Kasumi-1 (cell line): ENCODE measurements around the gene SPPL2B.
A peak's percentile ranks its signal among the peaks of the same experiment; 100 is the strongest.

ENCODE experiments used
- DNase-seq, 2 experiments: peaks; one replicate each; lab custom pipeline; 2025; lab: John Stamatoyannopoulos, UW

SPPL2B gene

DNA sequence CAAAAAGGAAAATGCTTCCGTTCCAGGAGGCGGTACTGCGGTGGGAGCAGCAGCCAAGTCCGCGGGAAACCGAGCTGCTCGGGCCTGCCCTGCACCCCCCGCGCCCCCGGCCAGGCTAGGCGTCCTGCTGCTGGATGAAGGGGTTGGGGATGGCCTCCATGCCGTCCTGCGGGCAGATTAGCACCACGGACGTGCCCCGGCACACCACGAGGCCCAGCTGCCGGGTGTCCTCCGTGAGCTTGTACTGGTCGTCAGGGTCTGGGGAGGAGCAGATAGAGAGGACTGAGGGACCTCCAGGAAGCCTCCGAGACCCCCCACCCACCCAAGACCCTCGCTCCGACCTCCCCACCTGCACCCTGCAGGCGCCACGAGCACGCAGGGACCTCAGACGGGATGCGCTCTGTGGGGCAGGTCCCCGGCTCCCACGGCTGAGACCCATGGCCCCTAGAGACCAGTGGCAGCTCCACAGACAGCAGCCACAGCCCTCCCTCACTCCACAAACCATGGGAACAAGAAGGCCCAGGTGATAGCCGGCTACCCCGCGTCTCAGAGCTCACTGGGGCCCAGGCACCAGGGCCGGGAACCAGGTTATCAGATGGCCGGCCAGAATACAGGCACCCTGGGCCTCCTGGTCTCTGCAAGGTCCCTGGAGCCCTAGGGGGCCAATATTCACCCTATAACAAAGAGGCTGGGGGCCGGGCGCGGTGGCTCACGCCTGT, 6.8 kb upstream of the SPPL2B start:
- no peak for DNase-seq

- no peak for DNase-seq
These were observed 4.8 kb upstream of the SPPL2B start for GRCh38 chr19:2323707-2324106.

- no peak for DNase-seq
These were observed 4.1 kb upstream of the SPPL2B start for GRCh38 chr19:2324220-2324948.

DNA sequence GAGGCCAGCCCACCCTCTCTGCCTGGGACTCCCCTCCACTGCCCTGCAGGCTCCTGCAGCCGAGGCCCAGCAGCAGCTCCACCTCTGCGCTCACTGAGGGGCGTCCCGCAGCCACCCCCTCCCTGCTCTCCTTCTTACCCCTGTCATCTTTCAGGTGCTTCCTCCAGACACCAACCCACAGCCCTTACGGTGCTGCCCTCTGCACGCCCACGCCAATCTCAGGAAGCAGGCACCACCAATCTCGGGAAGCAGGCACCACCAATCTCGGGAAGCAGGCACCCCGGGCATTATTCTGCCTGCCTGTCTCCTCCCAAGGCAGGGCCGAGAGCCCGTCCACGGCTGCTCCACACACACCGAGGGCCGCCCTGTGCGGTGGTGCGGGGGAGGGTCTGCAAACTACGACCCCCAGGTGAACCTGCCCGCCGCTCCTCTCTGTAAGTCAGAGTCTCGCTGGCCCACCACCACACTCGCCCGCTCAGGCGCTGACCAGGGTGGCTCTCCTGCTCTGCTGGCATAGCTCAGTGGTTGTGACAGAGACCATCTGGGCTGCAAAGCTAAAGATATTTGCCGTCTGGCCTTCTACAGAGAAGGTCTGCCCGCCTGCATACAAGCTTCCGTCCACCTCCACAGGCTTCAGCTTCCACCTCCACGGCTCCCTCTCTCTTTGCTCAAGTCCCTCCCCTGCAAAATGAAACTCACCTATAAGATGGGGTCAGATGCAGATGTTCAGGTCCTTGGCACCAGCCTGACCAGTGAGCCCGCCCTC, 3.0 kb upstream of the SPPL2B start:
- no peak for DNase-seq

- no peak for DNase-seq
These were observed 1.7 kb upstream of the SPPL2B start for GRCh38 chr19:2326699-2327360.

DNA sequence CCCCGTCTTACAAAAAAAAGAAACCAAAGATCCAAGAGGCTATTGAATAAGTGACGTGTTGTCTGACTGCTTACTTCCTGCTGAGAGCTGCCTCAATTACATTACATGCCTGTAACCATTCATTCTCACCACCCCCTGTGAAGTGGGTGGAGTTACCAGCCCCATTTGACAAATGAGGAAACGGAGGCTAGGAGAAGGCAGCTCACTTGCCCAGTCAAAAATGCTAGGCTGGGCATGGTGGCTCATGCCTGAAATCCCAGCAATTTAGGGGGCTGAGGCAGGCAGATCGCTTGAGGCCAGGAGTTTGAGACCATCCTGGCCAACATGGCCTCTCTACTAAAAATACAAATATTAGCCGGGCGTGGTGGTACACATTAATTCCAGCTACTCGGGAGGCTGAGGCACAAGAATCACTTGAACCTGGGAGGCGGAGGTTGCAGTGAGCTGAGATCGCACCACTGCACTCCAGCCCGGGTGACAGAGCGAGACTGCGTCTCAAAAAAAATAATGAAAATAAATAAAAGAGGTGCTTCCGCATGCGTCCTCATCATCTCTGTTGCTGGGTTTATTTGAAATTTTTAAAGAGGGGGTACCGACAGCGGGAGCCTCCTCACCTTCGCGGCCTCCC, 597 bp upstream of the SPPL2B start:
- peak; percentile 48 to 66 for DNase-seq

GRCh38 chr19:2329149-2329478, 630 bp downstream of the SPPL2B start:
- no peak for DNase-seq

GRCh38 chr19:2329501-2329916, 1.0 kb downstream of the SPPL2B start:
- no peak for DNase-seq

GRCh38 chr19:2330255-2330631, 1.8 kb downstream of the SPPL2B start:
- no peak for DNase-seq

GRCh38 chr19:2330632-2331284, 2.3 kb downstream of the SPPL2B start:
- DNase-seq, result no peak

DNA sequence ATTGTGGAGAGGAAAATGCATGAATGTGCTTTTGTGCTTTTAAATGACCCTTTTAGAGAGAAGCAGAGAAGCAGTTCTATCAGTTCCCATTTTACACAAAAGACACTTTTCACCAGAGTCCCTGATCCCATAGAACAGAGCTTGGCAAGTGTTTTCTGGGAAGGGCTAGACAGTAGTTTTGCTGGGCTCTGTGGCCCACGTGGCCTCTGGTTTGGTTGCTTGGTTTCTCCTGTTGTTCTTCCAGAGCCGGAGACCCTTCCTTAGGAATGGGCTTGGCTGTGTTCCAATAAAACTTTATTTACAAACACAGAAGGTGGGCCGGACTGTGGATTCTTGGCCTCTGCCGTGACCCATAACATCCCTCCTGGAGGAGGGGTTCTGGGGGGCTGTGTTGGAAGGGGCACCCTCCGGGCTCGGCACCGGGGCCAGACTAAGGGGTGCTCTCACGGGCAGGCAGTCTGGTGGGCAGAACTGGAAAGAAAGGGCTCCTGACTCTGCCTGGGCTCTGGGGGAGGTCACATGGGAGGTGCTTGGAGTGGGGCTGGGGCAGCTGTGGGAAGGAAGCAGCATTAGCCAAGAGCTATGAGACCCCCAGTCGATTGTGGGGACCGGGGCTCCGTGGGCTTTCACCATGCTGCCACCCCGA, 3.2 kb downstream of the SPPL2B start:
- no peak for DNase-seq

GRCh38 chr19:2332341-2333026, 4.0 kb downstream of the SPPL2B start:
- no peak for DNase-seq

DNA sequence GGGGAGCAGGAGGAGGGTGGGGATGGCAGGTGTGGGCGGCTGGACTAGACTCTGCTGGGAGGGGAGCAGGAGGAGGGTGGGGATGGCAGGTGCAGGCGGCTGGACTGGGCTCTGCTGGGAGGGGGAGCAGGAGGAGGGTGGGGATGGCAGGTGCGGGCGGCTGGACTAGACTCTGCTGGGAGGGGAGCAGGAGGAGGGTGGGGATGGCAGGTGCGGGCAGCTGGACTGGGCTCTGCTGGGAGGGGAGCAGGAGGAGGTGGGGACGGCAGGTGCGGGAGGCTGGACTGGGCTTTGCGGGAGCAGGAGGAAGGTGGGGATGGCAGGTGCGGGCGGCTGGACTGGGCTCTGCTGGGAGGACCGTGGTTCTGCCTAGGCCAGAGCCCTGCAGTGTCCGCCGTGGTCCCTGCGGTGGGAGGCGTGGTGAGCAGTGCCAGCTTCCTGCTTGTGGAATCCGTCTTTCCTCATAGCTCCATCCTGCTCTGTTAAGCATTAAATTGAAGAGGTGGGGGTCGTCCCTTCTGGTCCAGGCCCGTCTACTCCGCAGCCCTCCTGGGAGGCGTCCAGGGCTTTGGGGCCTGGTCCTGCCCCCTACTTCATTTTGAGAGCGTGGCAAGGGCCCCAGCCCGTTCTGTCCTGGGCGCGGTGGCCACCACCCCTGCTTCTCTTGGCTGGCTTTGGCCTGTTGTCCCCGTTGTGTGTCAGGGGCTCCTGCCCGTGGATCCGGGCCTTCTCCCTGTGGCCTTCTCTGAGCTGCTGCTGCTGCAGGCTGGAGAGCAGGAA, 4.7 kb downstream of the SPPL2B start:
- no peak for DNase-seq

DNA sequence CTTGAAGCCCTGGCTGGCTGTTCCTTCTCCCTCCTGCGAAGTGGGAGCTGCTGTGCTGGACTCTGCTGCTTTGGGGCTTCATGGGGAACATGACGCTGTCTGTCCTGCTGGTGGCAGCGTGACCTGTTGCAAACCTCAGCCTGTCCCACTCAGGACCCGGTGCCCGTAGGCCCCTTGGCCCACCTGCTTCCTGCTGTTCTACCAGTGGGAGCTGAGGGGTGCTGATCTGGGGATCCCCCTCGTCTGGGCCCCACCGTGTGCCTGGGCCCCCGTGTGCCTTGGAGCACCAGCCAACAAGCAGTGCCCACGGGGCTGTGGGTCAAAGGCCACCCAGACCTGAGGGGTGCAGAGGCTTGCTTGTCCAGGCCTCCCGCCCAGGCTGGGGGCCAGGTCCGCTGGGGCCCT, 5.3 kb downstream of the SPPL2B start:
- DNase-seq, result peak in 1 of 2 experiments; percentile 23

- DNase-seq, result no peak
These were observed 5.9 kb downstream of the SPPL2B start for GRCh38 chr19:2334426-2334825.

DNA sequence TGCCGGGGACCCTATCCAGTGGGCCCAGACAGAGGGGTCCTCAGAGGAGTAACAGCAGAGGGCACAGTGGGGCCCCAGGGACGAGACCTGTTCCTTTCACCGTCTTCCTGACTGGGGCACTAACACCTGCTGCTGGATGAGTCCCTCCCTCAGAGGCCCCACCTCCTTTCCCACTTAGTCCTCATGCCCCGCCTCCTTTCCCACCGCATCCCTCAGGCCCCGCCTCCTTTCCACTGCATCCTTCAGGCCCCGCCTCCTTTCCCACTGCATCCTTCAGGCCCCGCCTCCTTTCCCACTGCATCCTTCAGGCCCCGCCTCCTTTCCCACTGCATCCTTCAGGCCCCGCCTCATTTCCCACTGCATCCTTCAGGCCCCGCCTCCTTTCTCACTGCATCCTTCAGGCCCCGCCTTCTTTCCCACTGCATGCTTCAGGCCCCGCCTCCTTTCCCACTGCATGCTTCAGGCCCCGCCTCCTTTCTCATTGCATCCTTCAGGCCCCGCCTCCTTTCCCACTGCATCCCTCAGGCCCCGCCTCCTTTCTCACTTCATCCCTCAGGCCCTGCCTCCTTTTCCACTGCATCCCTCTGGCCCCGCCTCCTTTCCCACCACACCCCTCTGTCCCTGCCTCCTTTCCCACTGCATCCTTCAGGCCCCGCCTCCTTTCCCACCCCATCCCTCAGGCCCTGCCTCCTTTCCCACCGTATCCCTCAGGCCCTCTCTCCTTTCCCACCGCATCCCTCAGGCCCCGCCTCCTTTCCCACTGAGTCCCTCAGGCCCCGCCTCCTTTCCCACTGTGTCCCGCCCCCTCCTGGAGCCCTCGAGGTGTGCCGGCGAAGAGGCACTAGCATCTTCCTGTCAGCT, 6.7 kb downstream of the SPPL2B start:
- no peak for DNase-seq

DNA sequence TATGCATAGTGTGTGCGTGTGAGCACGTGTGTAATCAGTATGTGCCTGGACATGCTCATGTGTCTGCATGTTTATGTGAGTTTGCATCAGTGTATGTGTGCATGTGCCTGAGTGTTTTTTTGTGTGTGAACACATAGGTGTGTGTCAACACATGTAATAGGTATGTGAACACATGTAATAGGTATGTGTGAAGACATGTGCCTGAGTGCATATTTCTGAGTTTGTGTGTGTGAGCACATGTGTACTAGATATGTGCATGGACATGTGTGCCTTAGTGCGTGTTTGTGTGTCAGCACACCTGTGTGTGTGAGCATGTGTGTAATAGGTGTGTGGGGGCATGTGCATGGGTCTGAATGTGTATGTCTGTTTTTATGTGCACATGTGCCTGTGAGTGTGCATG, 7.4 kb downstream of the SPPL2B start:
- no peak for DNase-seq

GRCh38 chr19:2336528-2337328, 8.2 kb downstream of the SPPL2B start:
- DNase-seq, result no peak
